Activated B cell treated with CpG ODN at 0.5 μM for 24 hours (primary cell): ENCODE data around the gene TBKBP1. TPM values are rescaled to one million over a fixed set of nuclear protein-coding genes. Genes with fewer than 3 reads are reported as not detected.

Experiments used
- ATAC-seq: fragments of 200-7000 bp; cut with Tn5 transposase; one replicate; pipeline ENCODE4 v1.10.0; 2021; ENCODE audit warnings: low read depth, mild to moderate bottlenecking, moderate library complexity
- CTCF ChIA-PET: fragments of 350-600 bp; sonication (Branson Sonifier 250); formaldehyde crosslinking; loops from one replicate; lab custom pipeline; 2021; ENCODE audit warnings: antibody characterized with exemption; lab: Charles Lee
- POLR2A ChIA-PET: fragments of 350-600 bp; sonication (Branson Sonifier 250); formaldehyde crosslinking; loops from one replicate; lab custom pipeline; 2021; ENCODE audit warnings: antibody characterized with exemption; lab: Charles Lee
- DNase-seq: peaks from one replicate; pipeline ENCODE4 v3.0.0; 2022
- H3K27ac Mint-ChIP-seq: one replicate; pipeline ENCODE4 v1.8.0; 2020; ENCODE audit warnings: mixed read lengths
- H3K27me3 Mint-ChIP-seq: one replicate; pipeline ENCODE4 v1.8.0; 2021; ENCODE audit warnings: mixed read lengths
- H3K36me3 Mint-ChIP-seq: one replicate; pipeline ENCODE4 v1.8.0; 2021; ENCODE audit warnings: low read depth, mixed read lengths
- H3K4me1 Mint-ChIP-seq: one replicate; pipeline ENCODE4 v1.8.0; 2021; ENCODE audit warnings: mixed read lengths
- H3K4me3 Mint-ChIP-seq: one replicate; pipeline ENCODE4 v1.8.0; 2020; ENCODE audit warnings: mild to moderate bottlenecking, mixed read lengths
- H3K9me3 Mint-ChIP-seq: one replicate; pipeline ENCODE4 v1.8.0; 2020; ENCODE audit warnings: mixed read lengths
- intact Hi-C: fragments of 100-400 bp; cut with micrococcal nuclease; formaldehyde crosslinking; loops from one replicate; pipeline ENCODE4 v1.15.1; 2024
- total RNA-seq: library from RNA; stranded (reverse); gene quantifications from 2 replicates; pipeline ENCODE4 v1.2.3, GENCODE V29; 2022
- TF ChIP-seq, protein P1 (sequence below): fragments of 200-600 bp; IDR thresholded peaks from one replicate; pipeline ENCODE4 v1.8.0; 2022; ENCODE audit warnings: antibody characterized with exemption, mild to moderate bottlenecking

TBKBP1 gene
- total RNA-seq, 1 donor from 2014 or later: 4.1 TPM

GRCh38 chr17:47728214-47728877 lies 34.4 kb downstream of the TBKBP1 start:
- TF ChIP-seq, protein P1, sequence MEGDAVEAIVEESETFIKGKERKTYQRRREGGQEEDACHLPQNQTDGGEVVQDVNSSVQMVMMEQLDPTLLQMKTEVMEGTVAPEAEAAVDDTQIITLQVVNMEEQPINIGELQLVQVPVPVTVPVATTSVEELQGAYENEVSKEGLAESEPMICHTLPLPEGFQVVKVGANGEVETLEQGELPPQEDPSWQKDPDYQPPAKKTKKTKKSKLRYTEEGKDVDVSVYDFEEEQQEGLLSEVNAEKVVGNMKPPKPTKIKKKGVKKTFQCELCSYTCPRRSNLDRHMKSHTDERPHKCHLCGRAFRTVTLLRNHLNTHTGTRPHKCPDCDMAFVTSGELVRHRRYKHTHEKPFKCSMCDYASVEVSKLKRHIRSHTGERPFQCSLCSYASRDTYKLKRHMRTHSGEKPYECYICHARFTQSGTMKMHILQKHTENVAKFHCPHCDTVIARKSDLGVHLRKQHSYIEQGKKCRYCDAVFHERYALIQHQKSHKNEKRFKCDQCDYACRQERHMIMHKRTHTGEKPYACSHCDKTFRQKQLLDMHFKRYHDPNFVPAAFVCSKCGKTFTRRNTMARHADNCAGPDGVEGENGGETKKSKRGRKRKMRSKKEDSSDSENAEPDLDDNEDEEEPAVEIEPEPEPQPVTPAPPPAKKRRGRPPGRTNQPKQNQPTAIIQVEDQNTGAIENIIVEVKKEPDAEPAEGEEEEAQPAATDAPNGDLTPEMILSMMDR: no peak
- H3K9me3 Mint-ChIP-seq: no peaks in the 10 kb centered on the region

GRCh38 chr17:47729476-47729875 lies 35.5 kb downstream of the TBKBP1 start:
- DNase-seq: no peak
- peaks cover 2% of the 10 kb centered on the region for H3K36me3 Mint-ChIP-seq
- intact Hi-C loops: no loop called here
- H3K9me3 Mint-ChIP-seq: no peaks in the 10 kb centered on the region
- no peak overlapping the region for H3K4me3 Mint-ChIP-seq
- ChIA-PET CTCF (no interaction called here), POLR2A (interaction anchor here (0.6 kb wide), 1 partner anchor 25 kb away, joined by 3 read pairs; no protein-coding TSS in a partner anchor)
- H3K4me1 Mint-ChIP-seq: peaks cover 24% of the 10 kb centered on the region
- TF ChIP-seq, protein P1: no peak
- ATAC-seq: no peak
- H3K27me3 Mint-ChIP-seq: peaks cover 3% of the 10 kb centered on the region
- no peak overlapping the region for H3K27ac Mint-ChIP-seq

More at GRCh38 chr17:47728214-47728877, 34.4 kb downstream of the TBKBP1 start:
- ATAC-seq: no peak
- peaks cover 17% of the 10 kb centered on the region for H3K4me1 Mint-ChIP-seq
- DNase-seq: no peak
- no peak overlapping the region for H3K4me3 Mint-ChIP-seq
- H3K27me3 Mint-ChIP-seq: peaks cover 7% of the 10 kb centered on the region
- ChIA-PET POLR2A (no interaction called here), CTCF (no interaction called here)
- H3K27ac Mint-ChIP-seq: no peak overlapping the region
- H3K36me3 Mint-ChIP-seq: no peaks in the 10 kb centered on the region
- intact Hi-C loops: no loop called here

DNA sequence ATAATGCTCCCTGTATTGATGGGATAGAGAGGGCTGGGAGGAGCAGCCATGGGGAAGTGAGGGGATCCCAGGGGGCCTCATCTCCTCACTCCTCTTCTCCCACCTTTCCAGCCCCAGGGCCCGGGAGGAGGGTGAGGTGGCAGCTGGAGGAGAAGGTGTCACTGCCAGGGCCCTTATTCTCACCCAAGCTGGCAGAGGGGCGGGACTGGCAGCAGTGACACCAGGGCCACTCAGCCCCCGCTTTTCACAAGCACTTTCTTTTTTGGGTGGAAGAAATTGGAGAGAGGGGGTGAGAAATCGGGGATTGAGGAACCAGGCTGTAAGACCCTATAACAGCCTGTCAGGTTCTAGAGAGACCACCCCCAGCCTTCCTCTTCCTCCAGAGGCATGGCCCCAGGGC lies 36.7 kb downstream of the TBKBP1 start:
- TF ChIP-seq, protein P1: no peak
- no peak for ATAC-seq
- Mint-ChIP-seq H3K36me3 (peaks cover 2% of the 10 kb centered on the region), H3K4me3 (no peak overlapping the region), H3K4me1 (peaks cover 36% of the 10 kb centered on the region), H3K27ac (no peak overlapping the region), H3K9me3 (no peaks in the 10 kb centered on the region), H3K27me3 (peaks cover 3% of the 10 kb centered on the region)
- ChIA-PET CTCF (interaction anchor here (0.6 to 1.3 kb wide), 3 partner anchors 11 to 18 kb away, joined by 3 read pairs; no protein-coding TSS in a partner anchor), POLR2A (no interaction called here)
- intact Hi-C loops: no loop called here
- no peak for DNase-seq

DNA sequence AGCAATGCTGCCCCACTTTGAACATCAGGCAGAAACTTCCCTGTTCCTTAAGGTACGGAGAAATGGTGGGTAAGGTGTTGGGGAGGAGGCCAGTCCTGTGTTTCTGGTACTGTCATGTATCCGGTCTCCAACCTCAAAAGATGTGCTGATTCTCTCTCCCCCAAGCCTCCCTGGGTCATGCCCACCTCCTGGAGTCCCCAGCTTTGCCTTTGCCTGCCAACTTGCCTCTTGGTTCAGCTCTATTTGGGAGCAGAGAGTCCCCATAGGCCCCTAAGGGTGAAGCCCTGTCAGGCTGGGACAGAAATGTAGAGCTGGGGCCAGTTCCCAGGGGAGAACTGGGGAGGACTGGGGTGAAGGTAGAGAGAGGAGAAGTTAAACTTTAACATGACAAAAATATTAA lies 37.4 kb downstream of the TBKBP1 start:
- Mint-ChIP-seq H3K9me3 (no peaks in the 10 kb centered on the region), H3K4me3 (no peak overlapping the region), H3K27me3 (peaks cover 2% of the 10 kb centered on the region), H3K27ac (no peak overlapping the region), H3K36me3 (peaks cover 2% of the 10 kb centered on the region), H3K4me1 (peaks cover 43% of the 10 kb centered on the region)
- intact Hi-C loops: no loop called here
- ChIA-PET CTCF (interaction anchor here (1.0 to 2.5 kb wide), 3 partner anchors 11 to 19 kb away, joined by 3 to 20 read pairs (median 3); no protein-coding TSS in a partner anchor), POLR2A (interaction anchor here (1.0 kb wide), 1 partner anchor 28 kb away, joined by 3 read pairs; no protein-coding TSS in a partner anchor)
- DNase-seq (no peak), ATAC-seq (no peak)
- TF ChIP-seq, protein P1: no peak

- ATAC-seq: no peak
- Mint-ChIP-seq H3K4me1 (peaks cover 52% of the 10 kb centered on the region), H3K36me3 (peaks cover 2% of the 10 kb centered on the region), H3K27ac (peak overlapping the region; percentile 41), H3K27me3 (peaks cover 2% of the 10 kb centered on the region), H3K4me3 (peak overlapping the region; percentile 70), H3K9me3 (no peaks in the 10 kb centered on the region)
- TF ChIP-seq, protein P1: no peak
- CTCF ChIA-PET: interaction anchor here (0.8 to 2.5 kb wide), 11 partner anchors 9 to 68 kb away, joined by 3 to 20 read pairs (median 5); partner anchors contain the start of gene TBKBP1
- intact Hi-C loops: loop anchor here (1.0 to 2.0 kb wide), 8 partner anchors 10 to 162 kb away; partner anchors contain the start of gene TBKBP1
- no peak for DNase-seq
- POLR2A ChIA-PET: interaction anchor here (0.6 to 1.8 kb wide), 19 partner anchors 9 to 1448 kb away, joined by 3 to 17 read pairs (median 5); partner anchors contain the start of genes KPNB1, SP2 and TBKBP1
These were observed 38.6 kb downstream of the TBKBP1 start for GRCh38 chr17:47732399-47733046.
